Upper lobe of left lung (tissue), 4 donors: ENCODE results near the gene APOBR.

Experiments
- EP300 ChIP-seq, 4 donors: sonication (generic); formaldehyde crosslinking; IDR thresholded peaks; one replicate each; pipeline ENCODE4 v1.5.1; 2017; ENCODE audit warnings: antibody characterized with exemption in 4 of 4, control low read depth in 2 of 4
- POLR2A ChIP-seq, 4 donors: fragments of 450-650 bp; IDR thresholded peaks; one replicate each; pipeline ENCODE4 v1.5.1; 2016 to 2017; ENCODE audit warnings: antibody characterized with exemption in 4 of 4, mild to moderate bottlenecking in 2 of 4
- POLR2AphosphoS5 ChIP-seq, 2 donors: sonication (generic); formaldehyde crosslinking; IDR thresholded peaks; one replicate each; pipeline ENCODE4 v1.5.1; 2017; ENCODE audit warnings: antibody characterized with exemption in 2 of 2
- TF ChIP-seq, protein P1 (sequence below), 6 experiments: fragments of 450-650 bp in 4 of 6; fragments of 200-600 bp in 2 of 6; sonication (generic) in 2 of 6; IDR thresholded peaks; one replicate each; pipeline ENCODE4 v1.5.1; 2016 to 2019; ENCODE audit warnings: antibody characterized with exemption in 6 of 6

DNA sequence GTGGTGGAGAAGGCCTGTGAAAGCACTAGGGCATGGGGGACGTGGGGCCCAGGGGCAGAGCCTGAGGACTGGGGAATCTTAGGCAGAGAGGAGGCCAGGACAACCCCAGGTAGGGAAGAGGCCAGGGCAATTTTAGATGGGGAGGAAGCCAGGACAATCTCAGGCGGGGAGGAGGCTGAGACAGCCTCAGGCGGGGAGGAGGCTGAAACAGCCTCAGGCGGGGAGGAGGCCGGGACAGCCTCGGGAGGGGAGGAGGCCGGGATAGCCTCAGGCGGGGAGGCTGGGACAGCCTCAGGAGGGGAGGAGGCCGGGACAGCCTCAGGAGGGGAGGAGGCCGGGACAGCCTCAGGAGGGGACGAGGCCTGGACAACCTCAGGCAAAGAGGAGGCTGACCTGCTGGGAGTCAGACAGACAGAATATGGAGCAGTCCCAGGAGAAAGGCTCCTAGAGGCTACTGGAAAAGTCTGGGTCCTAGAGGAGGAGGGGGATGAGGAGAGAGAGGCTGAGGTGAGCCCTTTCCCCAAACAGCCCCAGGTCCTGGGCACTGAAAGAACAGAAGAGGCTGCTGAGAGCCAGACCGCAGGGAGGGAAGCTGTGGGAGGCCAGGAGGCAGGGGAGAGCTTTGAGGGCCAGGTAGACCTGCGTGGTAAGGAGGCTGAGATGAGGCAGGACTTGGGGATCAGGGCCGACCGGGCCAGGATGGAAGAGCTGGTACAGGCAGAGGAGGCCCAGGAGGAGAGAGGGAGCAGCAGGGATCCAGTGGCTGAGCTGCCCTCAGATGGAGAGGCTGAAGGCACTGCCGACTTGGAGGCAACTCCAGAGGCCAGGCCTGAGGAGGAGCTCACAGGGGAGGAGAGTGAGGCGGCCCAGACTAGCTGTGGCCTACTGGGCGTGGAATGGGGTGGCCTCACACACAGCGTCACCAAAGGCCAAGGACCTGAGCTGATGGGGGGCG lies 1.6 kb downstream of the APOBR start:
- TF ChIP-seq, protein P1, sequence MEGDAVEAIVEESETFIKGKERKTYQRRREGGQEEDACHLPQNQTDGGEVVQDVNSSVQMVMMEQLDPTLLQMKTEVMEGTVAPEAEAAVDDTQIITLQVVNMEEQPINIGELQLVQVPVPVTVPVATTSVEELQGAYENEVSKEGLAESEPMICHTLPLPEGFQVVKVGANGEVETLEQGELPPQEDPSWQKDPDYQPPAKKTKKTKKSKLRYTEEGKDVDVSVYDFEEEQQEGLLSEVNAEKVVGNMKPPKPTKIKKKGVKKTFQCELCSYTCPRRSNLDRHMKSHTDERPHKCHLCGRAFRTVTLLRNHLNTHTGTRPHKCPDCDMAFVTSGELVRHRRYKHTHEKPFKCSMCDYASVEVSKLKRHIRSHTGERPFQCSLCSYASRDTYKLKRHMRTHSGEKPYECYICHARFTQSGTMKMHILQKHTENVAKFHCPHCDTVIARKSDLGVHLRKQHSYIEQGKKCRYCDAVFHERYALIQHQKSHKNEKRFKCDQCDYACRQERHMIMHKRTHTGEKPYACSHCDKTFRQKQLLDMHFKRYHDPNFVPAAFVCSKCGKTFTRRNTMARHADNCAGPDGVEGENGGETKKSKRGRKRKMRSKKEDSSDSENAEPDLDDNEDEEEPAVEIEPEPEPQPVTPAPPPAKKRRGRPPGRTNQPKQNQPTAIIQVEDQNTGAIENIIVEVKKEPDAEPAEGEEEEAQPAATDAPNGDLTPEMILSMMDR (IDR thresholded peaks at IDR 0.05): no peak
- TF ChIP-seq POLR2AphosphoS5 (IDR thresholded peaks at IDR 0.05) (no peak), POLR2A (IDR thresholded peaks at IDR 0.05) (no peak), EP300 (IDR thresholded peaks at IDR 0.05) (no peak)
